ENCODE measurements around the gene AUTS2. TPM values are rescaled to one million over a fixed set of nuclear protein-coding genes. Genes with fewer than 3 reads are reported as not detected.

AUTS2 gene
- total and polyA plus RNA-seq, 9 of the 15 experiments (the other 6 are each of a cell fraction or from before 2014, with no cell fraction given): 0.58 TPM; not detected in 8

- in situ Hi-C loops (cut with MboI) (no loop called here), intact Hi-C loops (cut with micrococcal nuclease) (no loop called here)
- Histone ChIP-seq H3K9me1 (ENCODE audit: control insufficient read depth, insufficient read depth, low read length) (no peaks in the 10 kb centered on the region), H3K9me3 (replicated peaks; ENCODE audit: control insufficient read depth, insufficient read depth, low read depth, low read length) (no peaks in the 10 kb centered on the region), H3K36me3 (ENCODE audit: control insufficient read depth, insufficient read depth, low read length) (no peaks in the 10 kb centered on the region), H3K4me3 (no peak overlapping the region), H3K9ac (ENCODE audit: insufficient read depth in 1 of 2, low read depth in 2 of 2, low read length in 2 of 2) (no peak overlapping the region), H4K20me1 (replicated peaks; ENCODE audit: control insufficient read depth, insufficient read depth, low read length) (no peaks in the 10 kb centered on the region), H3K4me2 (ENCODE audit: insufficient read depth, low read length) (no peak overlapping the region), H3K27me3 (ENCODE audit: control insufficient read depth in 2 of 2, insufficient read depth in 2 of 2, low read length in 2 of 2) (peaks cover 0 to 14% of the 10 kb centered on the region in 2 experiments; a peak in 3 of 5 replicates), H3K4me1 (replicated peaks in 1 of 2; ENCODE audit: control insufficient read depth in 2 of 2, insufficient read depth in 2 of 2, low read length in 2 of 2) (no peaks in the 10 kb centered on the region; a peak in 1 of 5 replicates), H2AFZ (ENCODE audit: low read depth, low read length) (no peak overlapping the region), H3K79me2 (ENCODE audit: control insufficient read depth, insufficient read depth, low read length) (no peaks in the 10 kb centered on the region), H3K27ac (ENCODE audit: extremely low read depth, low read depth, low read length) (no peak overlapping the region)
- FAIRE-seq: no peak
- CTCF ChIA-PET (ENCODE audit: low intra/inter-chr PET ratio): no interaction called here
- POLR2A ChIA-PET: interaction anchor here (0.6 kb wide), 1 partner anchor 729 kb away, joined by 3 read pairs; no protein-coding TSS in a partner anchor
- ATAC-seq: no peak
- WGBS (ENCODE audit: insufficient coverage, low coverage, missing lambda C conversion rate): 0% methylated on average over 1 of the region's 1 CpG
- no peak for DNase-seq (ENCODE audit: extremely low read depth in 1 of 4, low spot score in 3 of 4)
- BruUV-seq (replicated peaks): no TSS peak
- TF ChIP-seq ARID1B (IDR thresholded peaks at IDR 0.05) (no peak), ZNF41 (CRISPR knock-in tag; conservative IDR thresholded peaks at IDR 0.05) (no peak), ZNF76 (CRISPR knock-in tag; IDR thresholded peaks at IDR 0.05; ENCODE audit: borderline replicate concordance) (no peak), ZNF398 (CRISPR knock-in tag; IDR thresholded peaks at IDR 0.05) (no peak), CBFA2T3 (IDR thresholded peaks at IDR 0.05) (no peak), ZHX1 (conservative IDR thresholded peaks at IDR 0.05; ENCODE audit: low read length) (no peak), FOXO4 (CRISPR knock-in tag; IDR thresholded peaks at IDR 0.05) (no peak), TBP (optimal IDR thresholded peaks at IDR 0.05; ENCODE audit: low read depth, low read length) (no peak), ZBTB7A (IDR thresholded peaks at IDR 0.05; ENCODE audit: borderline replicate concordance, control insufficient read depth, low read depth, low read length) (no peak), ZNF778 (CRISPR knock-in tag; IDR thresholded peaks at IDR 0.05) (no peak), ZBTB26 (CRISPR knock-in tag; IDR thresholded peaks at IDR 0.05) (no peak), ETV6 (IDR thresholded peaks at IDR 0.05; ENCODE audit: borderline replicate concordance in 1 of 2, low read depth in 2 of 2, low read length in 1 of 2) (no peak), ETV6 (CRISPR knock-in tag; IDR thresholded peaks at IDR 0.05; ENCODE audit: borderline replicate concordance) (no peak), ZNF551 (CRISPR knock-in tag; IDR thresholded peaks at IDR 0.05) (no peak)
These were observed 1238.0 kb downstream of the AUTS2 start for GRCh38 chr7:70836279-70836678.
